ENCODE measurements around the gene GNB2. TPM values are rescaled to one million over a fixed set of nuclear protein-coding genes. Genes with fewer than 3 reads are reported as not detected.

The GNB2 gene
- total and polyA plus RNA-seq, 2 of the 13 experiments (the other 11 are each of a cell fraction or from before 2014, with no cell fraction given): 48.3 to 67.1 TPM

GRCh38 chr7:100691676-100692577 lies 18.4 kb downstream of the GNB2 start (continued):
- peak; percentile 95 for TF ChIP-seq CTCF (CRISPR knock-in tag; IDR thresholded peaks at IDR 0.05)
- no peak for TF ChIP-seq TEAD3 (CRISPR knock-in tag; optimal IDR thresholded peaks at IDR 0.05; ENCODE audit: borderline replicate concordance)
- no peak for TF ChIP-seq IRF2 (CRISPR knock-in tag; IDR thresholded peaks at IDR 0.05)
- TF ChIP-seq ZNF556 (CRISPR knock-in tag; IDR thresholded peaks at IDR 0.05; ENCODE audit: borderline replicate concordance): 0 out of 2 replicates have a peak, but pooled peaks have one; percentile 71
- no peak for TF ChIP-seq ZFP62 (CRISPR knock-in tag; IDR thresholded peaks at IDR 0.05)
- no peak for TF ChIP-seq HMGXB3 (CRISPR knock-in tag; IDR thresholded peaks at IDR 0.05; ENCODE audit: borderline replicate concordance)
- TF ChIP-seq DZIP1 (CRISPR knock-in tag; IDR thresholded peaks at IDR 0.05): no peak
- no peak for TF ChIP-seq HOXA9 (CRISPR knock-in tag; IDR thresholded peaks at IDR 0.05; ENCODE audit: borderline replicate concordance)
- no peak for TF ChIP-seq TCF12 (IDR thresholded peaks at IDR 0.05)
- no peak for TF ChIP-seq TCF12 (CRISPR knock-in tag; IDR thresholded peaks at IDR 0.05)
- no peak for TF ChIP-seq ARID5B (CRISPR knock-in tag; IDR thresholded peaks at IDR 0.05)
- no peak for TF ChIP-seq TOPORS (CRISPR knock-in tag; IDR thresholded peaks at IDR 0.05)
- TF ChIP-seq ZFP36L2 (CRISPR knock-in tag; IDR thresholded peaks at IDR 0.05): no peak
- no peak; the same call in 1 of the 2 replicates for TF ChIP-seq KDM5A (IDR thresholded peaks at IDR 0.05; ENCODE audit: borderline replicate concordance, low read length)
